Measurements from ENCODE around the gene TBCK.

TBCK gene

GRCh38 chr4:106056914-106057313, 259.1 kb downstream of the TBCK start:
- TF ChIP-seq CTCF (IDR thresholded peaks at IDR 0.05; ENCODE audit: low read depth, low read length): no peak
- H3K4me3 ChIP-seq (ENCODE audit: low read depth, low read length): no peak overlapping the region
- no peak for DNase-seq (ENCODE audit: low read depth, low spot score)
- in situ Hi-C loops (cut with HindIII; ENCODE audit: low sequenced_read_pairs): no loop called here

- in situ Hi-C loops (cut with HindIII; ENCODE audit: low sequenced_read_pairs): no loop called here
- H3K4me3 ChIP-seq (ENCODE audit: low read depth, low read length): no peak overlapping the region
- DNase-seq (ENCODE audit: low read depth, low spot score): no peak
- no peak for TF ChIP-seq CTCF (IDR thresholded peaks at IDR 0.05; ENCODE audit: low read depth, low read length)
These were observed 264.5 kb downstream of the TBCK start for GRCh38 chr4:106051514-106051913.

- no peak for TF ChIP-seq CTCF (IDR thresholded peaks at IDR 0.05; ENCODE audit: low read depth, low read length)
- no peak for DNase-seq (ENCODE audit: low read depth, low spot score)
- H3K4me3 ChIP-seq (ENCODE audit: low read depth, low read length): no peak overlapping the region
- in situ Hi-C loops (cut with HindIII; ENCODE audit: low sequenced_read_pairs): no loop called here
These were observed 266.5 kb downstream of the TBCK start for GRCh38 chr4:106049490-106049889.

- H3K4me3 ChIP-seq (ENCODE audit: low read depth, low read length): no peak overlapping the region
- in situ Hi-C loops (cut with HindIII; ENCODE audit: low sequenced_read_pairs): no loop called here
- TF ChIP-seq CTCF (IDR thresholded peaks at IDR 0.05; ENCODE audit: low read depth, low read length): no peak
- peak; percentile 45 for DNase-seq (ENCODE audit: low read depth, low spot score)
These were observed 267.6 kb downstream of the TBCK start for GRCh38 chr4:106048250-106048971.

GRCh38 chr4:106046083-106046482, 269.9 kb downstream of the TBCK start:
- in situ Hi-C loops (cut with HindIII; ENCODE audit: low sequenced_read_pairs): no loop called here
- no peak for DNase-seq (ENCODE audit: low read depth, low spot score)
- TF ChIP-seq CTCF (IDR thresholded peaks at IDR 0.05; ENCODE audit: low read depth, low read length): no peak

GRCh38 chr4:106041294-106042002, 274.6 kb downstream of the TBCK start:
- in situ Hi-C loops (cut with HindIII; ENCODE audit: low sequenced_read_pairs): no loop called here
- TF ChIP-seq CTCF (IDR thresholded peaks at IDR 0.05; ENCODE audit: low read depth, low read length): no peak
- no peak for DNase-seq (ENCODE audit: low read depth, low spot score)
- H3K4me3 ChIP-seq (ENCODE audit: low read depth, low read length): no peak overlapping the region

More at GRCh38 chr4:106046083-106046482, 269.9 kb downstream of the TBCK start:
- H3K4me3 ChIP-seq (ENCODE audit: low read depth, low read length): no peak overlapping the region
